Stimulated activated CD8-positive, alpha-beta memory T cell treated with anti-CD3 and anti-CD28 coated beads, Interleukin-2, amount 100 ng/mL, for 1 hour (primary cell): ENCODE data around the gene ENTPD3.
"Not testable (repeated sequence)": the region's sequence is repeated elsewhere in the genome, so short reads cannot be mapped to it uniquely, and the experiment has no call there.

ENCODE experiments used
- DNase-seq, 2 donors: peaks; one replicate each; pipeline ENCODE4 v3.0.0-alpha.2; 2020; ENCODE audit warnings: low read depth in 2 of 2

Gene ENTPD3

DNA sequence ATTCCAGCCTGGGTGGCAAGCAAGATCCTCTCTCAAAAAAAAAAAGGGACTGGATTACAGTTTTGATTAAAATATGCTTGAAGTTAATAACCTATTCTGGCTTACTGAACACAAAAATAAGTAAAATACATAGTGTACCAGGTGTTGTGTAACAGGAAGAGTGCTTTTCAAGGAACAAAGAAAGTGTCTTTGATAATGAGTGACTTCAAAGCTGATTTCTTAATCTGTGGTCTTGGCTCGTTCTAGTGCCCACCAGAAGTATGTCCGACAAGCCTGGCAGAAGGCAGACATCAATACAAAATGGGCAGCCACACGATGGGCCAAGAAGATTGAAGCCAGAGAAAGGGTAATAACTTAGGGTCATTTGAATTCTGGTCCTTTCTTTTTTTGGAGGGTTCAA is 74.2 kb downstream of the ENTPD3 start:
- DNase-seq, result no peak

DNA sequence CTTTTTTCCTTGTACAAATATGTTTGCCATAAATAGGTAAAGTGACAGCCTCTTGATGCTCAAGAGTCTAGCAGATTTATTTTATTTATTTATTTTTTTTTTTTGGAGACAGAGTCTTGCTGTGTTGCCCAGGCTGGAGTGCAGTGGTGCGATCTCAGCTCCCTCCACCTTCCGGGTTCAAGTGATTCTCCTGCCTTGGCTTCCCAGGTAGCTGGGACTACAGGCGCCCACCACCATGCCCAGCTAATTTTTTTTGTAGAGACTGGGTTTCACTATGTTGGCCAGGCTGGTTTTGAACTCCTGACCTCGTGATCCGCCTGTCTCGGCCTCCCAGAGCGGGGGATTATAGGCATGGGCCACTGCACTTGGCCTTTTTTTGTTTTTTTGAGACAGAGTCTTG is 75.9 kb downstream of the ENTPD3 start:
- DNase-seq, result not testable (repeated sequence)

DNA sequence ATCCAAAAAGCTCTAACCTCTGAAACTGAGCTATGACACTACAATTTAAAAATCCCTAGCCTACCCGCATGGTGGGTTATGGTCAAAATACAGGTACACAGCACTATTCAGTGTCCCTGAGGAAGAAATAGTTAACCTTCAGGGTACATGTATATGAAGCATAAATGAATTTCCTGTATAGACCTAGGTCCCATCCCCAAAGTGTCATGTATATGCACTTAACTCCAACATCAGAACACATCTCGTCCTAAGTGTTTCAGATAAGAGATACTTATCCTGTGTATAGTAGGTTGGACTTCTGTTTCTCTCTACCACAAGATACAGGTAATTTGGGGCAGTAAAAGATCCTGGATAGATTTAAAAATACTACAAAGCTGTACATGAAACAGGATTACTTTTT is 76.6 kb downstream of the ENTPD3 start:
- no peak for DNase-seq

DNA sequence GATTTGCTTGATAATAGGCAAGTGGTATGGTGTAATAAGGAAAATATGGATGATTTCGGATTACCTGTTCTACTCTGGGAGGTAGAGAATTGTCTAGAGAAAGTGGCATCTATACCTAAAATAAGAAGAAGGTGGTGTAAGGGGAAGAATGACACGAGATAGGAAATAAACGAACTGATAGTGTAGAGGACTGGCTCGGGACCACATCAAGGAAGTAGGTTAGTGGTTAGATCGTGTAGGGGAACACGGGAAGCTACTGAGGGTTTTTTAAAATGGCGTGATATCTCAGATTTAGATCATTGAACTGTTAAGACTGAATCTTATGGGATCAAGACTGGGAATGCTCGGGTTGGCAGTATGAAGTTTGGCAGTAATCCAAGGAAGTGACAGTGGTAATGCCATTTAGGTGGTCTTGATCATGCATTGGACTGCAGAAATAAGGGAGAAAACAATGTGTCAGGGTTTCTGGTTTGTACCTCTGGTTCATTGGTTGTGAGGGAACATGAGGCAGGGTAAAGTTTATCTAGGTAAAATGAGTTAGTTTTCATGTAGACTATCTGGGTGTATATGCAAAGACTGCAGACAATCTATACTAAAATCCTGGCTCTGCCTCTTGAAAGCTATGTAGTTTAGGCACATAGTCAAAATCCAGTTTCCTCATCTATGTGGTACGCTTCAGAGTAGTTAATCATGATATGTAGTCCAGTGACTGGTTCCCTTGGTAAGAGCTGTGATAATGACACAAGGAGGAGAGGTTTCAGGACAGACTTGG is 77.5 kb downstream of the ENTPD3 start:
- no peak for DNase-seq

DNA sequence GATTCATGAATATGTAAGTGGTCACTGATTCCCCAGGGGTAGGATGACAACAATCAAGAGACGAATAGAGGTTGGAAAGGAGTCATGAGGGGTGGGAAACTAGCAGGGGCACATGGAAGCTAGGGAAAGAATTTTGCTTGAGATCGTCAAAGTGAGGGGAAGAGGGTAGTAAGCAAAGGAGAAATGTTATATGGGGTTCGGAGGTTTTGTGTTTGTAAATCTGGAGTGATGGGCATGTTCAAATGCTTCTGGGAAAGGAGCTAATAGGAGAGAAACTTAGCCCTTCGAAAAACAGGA is 78.1 kb downstream of the ENTPD3 start:
- no peak for DNase-seq

DNA sequence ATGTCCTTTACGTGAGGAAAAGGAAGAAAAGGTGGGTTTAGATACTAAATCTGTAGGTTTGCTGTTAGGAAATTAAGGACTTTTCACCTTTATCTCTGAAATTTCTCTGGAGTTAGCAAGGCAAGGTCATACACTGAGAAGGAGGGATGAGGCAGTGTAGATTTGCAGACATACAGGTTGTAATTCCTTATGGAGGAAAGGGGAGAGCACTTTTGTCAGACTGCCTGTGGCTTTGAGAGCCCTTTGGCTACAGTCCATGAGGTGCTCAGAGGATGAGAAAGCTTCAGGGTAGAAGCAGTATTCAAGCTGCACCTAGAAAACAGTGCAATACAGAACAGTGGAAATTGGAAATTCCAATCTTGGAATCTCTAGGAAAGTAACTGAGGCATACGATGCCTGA is 78.5 kb downstream of the ENTPD3 start:
- no peak for DNase-seq

DNA sequence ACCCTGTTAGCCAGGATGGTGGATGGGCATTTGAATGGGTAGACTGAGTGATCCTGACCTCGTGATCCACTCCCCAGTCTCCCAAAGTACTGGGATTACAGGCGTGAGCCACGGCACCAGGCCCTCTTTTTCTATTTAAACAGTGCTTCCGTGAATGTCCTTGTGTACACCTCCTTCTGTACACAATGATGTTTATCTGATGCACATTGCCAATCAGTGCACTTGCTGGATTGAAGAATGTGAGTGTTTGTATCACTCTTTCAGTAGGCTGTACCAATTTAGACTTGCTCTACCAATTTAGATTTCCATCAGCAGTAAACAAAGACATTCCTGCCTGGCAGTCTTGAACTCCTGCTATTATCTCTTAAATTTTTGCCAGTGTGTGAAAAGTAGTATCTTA is 81.0 kb downstream of the ENTPD3 start:
- DNase-seq, result no peak

DNA sequence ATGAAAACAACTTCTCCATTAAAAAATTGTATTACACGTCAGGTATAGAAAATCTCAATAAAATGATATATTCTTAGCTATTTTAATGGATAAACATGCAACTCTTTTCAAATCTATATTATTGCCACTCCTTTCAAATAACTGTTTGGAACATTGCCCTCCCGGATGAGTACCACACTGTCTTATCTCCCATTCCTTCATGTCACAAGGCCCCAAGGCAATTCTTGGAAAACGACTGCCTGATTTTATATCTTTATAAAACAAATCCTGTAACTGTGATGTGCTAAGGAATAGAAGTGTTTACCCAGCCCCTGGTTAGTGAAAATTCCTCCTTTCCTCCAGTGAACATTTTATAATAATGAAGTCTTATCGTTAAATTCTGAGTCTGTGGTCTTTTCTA is 83.7 kb downstream of the ENTPD3 start:
- DNase-seq, result no peak

DNA sequence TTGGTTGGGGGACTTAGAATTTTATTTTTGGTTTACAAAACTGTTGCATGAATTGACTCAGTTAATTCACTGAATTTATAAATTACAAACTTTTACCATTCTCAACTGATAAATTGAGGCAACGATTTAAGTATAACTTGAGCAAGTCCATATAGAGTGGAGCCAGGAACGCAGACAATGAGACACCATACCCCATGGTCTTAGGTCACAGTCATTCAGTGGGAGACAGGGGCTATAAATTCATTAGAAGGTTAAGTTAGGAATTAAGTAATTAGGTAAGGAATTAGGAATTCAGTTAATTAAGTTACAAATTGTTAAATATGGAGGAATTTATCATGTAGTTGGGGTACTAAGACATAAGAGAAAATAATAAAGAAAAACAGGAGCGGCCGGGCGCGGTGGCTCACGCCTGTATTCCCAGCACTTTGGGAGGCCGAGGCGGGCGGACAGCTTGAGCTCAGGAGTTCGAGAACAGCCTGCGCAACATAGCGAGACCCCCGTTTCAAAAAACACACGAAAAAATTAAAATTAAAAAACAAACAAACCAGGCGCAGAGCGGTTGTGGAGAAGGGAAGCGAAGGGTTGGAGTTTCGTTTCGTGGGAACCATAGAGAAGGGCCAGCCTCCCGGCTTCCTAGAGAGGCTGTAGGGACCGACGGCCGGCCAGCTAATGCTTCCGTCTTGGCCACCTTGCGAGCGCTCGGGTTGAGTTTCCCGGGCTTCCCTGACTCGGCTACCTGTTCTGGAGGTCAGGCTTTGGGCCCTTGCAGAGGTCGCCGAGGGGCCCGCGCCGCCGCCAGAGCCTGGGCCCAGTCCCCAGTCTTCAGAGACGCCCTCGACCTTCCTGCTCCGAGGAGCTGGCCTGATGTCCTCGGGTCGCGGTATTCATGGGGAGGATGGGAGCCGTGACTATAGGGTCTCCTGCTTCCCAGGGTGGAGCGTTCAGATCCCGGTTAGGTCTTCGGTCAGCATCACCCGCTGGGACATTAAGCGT is 89.8 kb downstream of the ENTPD3 start, which contains the start of gene ZNF619:
ZNF619 (plus strand) TSS at position 645 of the 993 bp plus-strand sequence. CDS start 858 bp downstream, outside the sequence.
- peak; percentile 31 to 35 for DNase-seq

DNA sequence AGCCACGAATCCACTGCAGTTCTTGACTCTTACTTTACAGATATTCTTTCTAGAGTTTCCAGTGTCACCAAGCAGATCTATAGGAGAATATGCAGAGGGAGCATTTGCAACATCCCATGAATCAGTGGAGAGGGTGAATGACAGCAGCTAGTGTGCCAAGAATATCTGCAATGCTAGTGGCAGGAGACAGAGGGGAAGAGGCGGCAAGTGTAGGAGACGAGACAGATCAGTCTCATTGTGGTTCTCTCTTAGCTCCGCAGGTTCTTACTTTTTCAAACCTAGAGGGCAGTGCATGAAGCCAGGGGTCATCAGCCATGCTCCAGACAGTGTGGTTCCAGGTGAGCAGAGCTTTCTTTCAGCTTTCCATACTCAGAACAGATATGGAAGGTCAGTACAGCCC is 90.7 kb downstream of the ENTPD3 start:
- no peak for DNase-seq
